ENCODE results near the gene GNAL.

The GNAL gene

DNA sequence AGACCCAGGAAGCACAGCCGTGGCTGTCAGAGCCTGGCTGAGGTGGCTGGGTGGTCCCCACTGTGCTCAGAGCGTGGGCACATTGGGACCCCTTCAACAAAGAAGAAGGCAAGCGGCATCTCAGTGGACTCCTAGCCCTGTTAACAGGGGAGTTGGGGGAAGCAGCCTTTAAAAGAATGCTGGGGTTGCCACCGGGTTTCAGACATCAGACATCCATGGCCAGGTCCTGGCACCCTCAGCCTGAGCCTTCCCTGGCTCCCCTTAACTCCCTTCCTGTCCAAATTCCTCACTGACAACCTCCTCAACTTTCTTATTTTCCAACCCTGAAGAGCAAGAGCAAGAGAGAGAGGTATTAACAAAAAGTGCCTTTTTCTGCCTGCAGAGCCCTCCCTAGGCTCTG lies 24.8 kb upstream of the GNAL start (continued):
- TF ChIP-seq, protein P1, sequence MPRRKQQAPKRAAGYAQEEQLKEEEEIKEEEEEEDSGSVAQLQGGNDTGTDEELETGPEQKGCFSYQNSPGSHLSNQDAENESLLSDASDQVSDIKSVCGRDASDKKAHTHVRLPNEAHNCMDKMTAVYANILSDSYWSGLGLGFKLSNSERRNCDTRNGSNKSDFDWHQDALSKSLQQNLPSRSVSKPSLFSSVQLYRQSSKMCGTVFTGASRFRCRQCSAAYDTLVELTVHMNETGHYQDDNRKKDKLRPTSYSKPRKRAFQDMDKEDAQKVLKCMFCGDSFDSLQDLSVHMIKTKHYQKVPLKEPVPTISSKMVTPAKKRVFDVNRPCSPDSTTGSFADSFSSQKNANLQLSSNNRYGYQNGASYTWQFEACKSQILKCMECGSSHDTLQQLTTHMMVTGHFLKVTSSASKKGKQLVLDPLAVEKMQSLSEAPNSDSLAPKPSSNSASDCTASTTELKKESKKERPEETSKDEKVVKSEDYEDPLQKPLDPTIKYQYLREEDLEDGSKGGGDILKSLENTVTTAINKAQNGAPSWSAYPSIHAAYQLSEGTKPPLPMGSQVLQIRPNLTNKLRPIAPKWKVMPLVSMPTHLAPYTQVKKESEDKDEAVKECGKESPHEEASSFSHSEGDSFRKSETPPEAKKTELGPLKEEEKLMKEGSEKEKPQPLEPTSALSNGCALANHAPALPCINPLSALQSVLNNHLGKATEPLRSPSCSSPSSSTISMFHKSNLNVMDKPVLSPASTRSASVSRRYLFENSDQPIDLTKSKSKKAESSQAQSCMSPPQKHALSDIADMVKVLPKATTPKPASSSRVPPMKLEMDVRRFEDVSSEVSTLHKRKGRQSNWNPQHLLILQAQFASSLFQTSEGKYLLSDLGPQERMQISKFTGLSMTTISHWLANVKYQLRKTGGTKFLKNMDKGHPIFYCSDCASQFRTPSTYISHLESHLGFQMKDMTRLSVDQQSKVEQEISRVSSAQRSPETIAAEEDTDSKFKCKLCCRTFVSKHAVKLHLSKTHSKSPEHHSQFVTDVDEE (CRISPR knock-in tag; IDR thresholded peaks at IDR 0.05): no peak
- TF ChIP-seq ISL1 (CRISPR knock-in tag; IDR thresholded peaks at IDR 0.05) (no peak), SNAI2 (CRISPR knock-in tag; IDR thresholded peaks at IDR 0.05) (no peak), OSR1 (CRISPR knock-in tag; IDR thresholded peaks at IDR 0.05) (no peak)

DNA sequence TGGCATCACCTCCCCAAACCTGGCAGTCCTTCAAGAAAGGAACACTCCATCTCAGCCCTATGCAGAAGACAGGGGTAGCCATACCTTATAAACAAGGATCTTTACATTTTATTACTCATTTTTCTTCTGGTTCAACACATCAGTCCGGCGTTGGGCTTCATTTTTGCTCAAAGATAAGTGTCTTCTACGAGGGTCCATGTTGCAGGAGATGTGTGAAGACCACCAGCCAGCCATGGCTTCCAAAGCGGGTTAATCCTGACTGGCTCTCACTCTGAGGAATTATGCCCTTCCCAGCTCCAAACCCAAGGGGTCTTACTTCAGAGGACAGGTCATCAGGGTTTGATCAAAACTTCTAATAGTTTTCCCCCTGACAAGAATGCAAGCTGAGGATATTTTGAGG lies 23.9 kb upstream of the GNAL start:
- no peak for ATAC-seq
- TF ChIP-seq, protein P2, sequence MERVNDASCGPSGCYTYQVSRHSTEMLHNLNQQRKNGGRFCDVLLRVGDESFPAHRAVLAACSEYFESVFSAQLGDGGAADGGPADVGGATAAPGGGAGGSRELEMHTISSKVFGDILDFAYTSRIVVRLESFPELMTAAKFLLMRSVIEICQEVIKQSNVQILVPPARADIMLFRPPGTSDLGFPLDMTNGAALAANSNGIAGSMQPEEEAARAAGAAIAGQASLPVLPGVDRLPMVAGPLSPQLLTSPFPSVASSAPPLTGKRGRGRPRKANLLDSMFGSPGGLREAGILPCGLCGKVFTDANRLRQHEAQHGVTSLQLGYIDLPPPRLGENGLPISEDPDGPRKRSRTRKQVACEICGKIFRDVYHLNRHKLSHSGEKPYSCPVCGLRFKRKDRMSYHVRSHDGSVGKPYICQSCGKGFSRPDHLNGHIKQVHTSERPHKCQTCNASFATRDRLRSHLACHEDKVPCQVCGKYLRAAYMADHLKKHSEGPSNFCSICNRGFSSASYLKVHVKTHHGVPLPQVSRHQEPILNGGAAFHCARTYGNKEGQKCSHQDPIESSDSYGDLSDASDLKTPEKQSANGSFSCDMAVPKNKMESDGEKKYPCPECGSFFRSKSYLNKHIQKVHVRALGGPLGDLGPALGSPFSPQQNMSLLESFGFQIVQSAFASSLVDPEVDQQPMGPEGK (CRISPR knock-in tag; IDR thresholded peaks at IDR 0.05; ENCODE audit: borderline replicate concordance): no peak
- TF ChIP-seq PPARA (CRISPR knock-in tag; IDR thresholded peaks at IDR 0.05; ENCODE audit: borderline replicate concordance) (no peak), ZC3H10 (CRISPR knock-in tag; IDR thresholded peaks at IDR 0.05) (no peak)

DNA sequence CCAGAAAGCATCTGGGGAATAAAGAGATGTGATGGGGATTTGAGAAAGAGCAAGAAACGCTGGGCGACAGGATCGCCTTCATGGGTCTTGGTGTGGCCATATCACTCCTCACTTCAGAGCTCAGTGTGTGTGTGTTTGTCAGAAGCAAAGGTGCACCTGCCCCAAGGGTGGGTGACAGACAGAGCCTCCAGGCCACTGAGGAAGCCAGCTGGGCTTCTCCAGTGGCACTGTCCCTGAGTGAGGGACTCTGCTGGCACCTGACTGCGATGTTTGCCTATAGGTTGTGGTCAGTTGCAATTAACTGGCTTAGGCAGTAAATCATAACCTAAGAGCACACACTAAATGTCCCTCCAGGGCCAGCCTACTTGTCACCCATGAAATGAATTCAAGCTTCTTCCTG lies 23.5 kb upstream of the GNAL start:
- ATAC-seq: no peak

DNA sequence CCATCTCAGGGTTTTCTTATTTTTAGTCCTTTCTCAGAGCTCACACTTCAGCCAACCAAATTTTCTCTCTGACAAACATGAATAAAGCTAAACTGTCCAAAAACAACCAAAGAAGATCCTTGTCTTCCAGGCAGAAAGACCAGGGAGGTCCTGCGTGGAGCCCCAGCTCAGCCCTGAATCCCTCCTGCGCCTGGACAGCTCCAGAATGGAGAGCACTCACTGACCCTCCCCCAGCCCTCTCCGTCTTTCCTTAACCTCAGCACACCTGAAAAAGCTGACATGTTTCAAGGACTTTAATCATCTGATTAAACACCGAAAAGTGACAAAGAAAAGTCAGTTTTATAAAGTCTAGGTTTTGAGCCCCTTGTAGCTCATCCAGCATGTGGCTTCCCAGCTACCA lies 22.9 kb upstream of the GNAL start:
- TF ChIP-seq ESRRG (CRISPR knock-in tag; IDR thresholded peaks at IDR 0.05): no peak
- TF ChIP-seq ZNF8 (CRISPR knock-in tag; IDR thresholded peaks at IDR 0.05): no peak
- TF ChIP-seq OSR1 (CRISPR knock-in tag; IDR thresholded peaks at IDR 0.05): no peak
- TF ChIP-seq ISL1 (CRISPR knock-in tag; IDR thresholded peaks at IDR 0.05): no peak
- TF ChIP-seq, protein P3, sequence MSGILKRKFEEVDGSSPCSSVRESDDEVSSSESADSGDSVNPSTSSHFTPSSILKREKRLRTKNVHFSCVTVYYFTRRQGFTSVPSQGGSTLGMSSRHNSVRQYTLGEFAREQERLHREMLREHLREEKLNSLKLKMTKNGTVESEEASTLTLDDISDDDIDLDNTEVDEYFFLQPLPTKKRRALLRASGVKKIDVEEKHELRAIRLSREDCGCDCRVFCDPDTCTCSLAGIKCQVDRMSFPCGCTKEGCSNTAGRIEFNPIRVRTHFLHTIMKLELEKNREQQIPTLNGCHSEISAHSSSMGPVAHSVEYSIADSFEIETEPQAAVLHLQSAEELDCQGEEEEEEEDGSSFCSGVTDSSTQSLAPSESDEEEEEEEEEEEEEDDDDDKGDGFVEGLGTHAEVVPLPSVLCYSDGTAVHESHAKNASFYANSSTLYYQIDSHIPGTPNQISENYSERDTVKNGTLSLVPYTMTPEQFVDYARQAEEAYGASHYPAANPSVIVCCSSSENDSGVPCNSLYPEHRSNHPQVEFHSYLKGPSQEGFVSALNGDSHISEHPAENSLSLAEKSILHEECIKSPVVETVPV (CRISPR knock-in tag; IDR thresholded peaks at IDR 0.05): no peak
- TF ChIP-seq ZFP3 (CRISPR knock-in tag; IDR thresholded peaks at IDR 0.05): no peak
- no peak for TF ChIP-seq ZC3H10 (CRISPR knock-in tag; IDR thresholded peaks at IDR 0.05)
- no peak for TF ChIP-seq SNAI2 (CRISPR knock-in tag; IDR thresholded peaks at IDR 0.05)
- no peak for TF ChIP-seq ZNF70 (CRISPR knock-in tag; IDR thresholded peaks at IDR 0.05)
- TF ChIP-seq ZNF565 (CRISPR knock-in tag; conservative IDR thresholded peaks at IDR 0.05; ENCODE audit: low read depth): no peak
- ATAC-seq: no peak

More for the DNA sequence above, 23.5 kb upstream of the GNAL start:
- TF ChIP-seq BACH2 (CRISPR knock-in tag; IDR thresholded peaks at IDR 0.05; ENCODE audit: borderline replicate concordance): no peak
- no peak for TF ChIP-seq ISL1 (CRISPR knock-in tag; IDR thresholded peaks at IDR 0.05)
- no peak for TF ChIP-seq ZFP3 (CRISPR knock-in tag; IDR thresholded peaks at IDR 0.05)
- TF ChIP-seq, protein P4, sequence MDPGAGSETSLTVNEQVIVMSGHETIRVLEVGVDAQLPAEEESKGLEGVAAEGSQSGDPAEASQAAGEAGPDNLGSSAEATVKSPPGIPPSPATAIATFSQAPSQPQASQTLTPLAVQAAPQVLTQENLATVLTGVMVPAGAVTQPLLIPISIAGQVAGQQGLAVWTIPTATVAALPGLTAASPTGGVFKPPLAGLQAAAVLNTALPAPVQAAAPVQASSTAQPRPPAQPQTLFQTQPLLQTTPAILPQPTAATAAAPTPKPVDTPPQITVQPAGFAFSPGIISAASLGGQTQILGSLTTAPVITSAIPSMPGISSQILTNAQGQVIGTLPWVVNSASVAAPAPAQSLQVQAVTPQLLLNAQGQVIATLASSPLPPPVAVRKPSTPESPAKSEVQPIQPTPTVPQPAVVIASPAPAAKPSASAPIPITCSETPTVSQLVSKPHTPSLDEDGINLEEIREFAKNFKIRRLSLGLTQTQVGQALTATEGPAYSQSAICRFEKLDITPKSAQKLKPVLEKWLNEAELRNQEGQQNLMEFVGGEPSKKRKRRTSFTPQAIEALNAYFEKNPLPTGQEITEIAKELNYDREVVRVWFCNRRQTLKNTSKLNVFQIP (CRISPR knock-in tag; IDR thresholded peaks at IDR 0.05; ENCODE audit: borderline replicate concordance, low read depth): no peak
- TF ChIP-seq, protein P1 (CRISPR knock-in tag; IDR thresholded peaks at IDR 0.05): no peak
- no peak for TF ChIP-seq ARNTL (CRISPR knock-in tag; IDR thresholded peaks at IDR 0.05; ENCODE audit: borderline replicate concordance, low read depth)
- no peak for TF ChIP-seq ZFP30 (CRISPR knock-in tag; IDR thresholded peaks at IDR 0.05)
- TF ChIP-seq TCF4 (CRISPR knock-in tag; IDR thresholded peaks at IDR 0.05; ENCODE audit: borderline replicate concordance): no peak
- no peak for TF ChIP-seq TOX (CRISPR knock-in tag; IDR thresholded peaks at IDR 0.05; ENCODE audit: borderline replicate concordance)
- TF ChIP-seq OSR1 (CRISPR knock-in tag; IDR thresholded peaks at IDR 0.05): no peak
- no peak for TF ChIP-seq ZNF8 (CRISPR knock-in tag; IDR thresholded peaks at IDR 0.05)
- no peak for TF ChIP-seq CSDC2 (CRISPR knock-in tag; IDR thresholded peaks at IDR 0.05)
